Measurements from ENCODE around the gene RNU6-1. TPM values are rescaled to one million over a fixed set of nuclear protein-coding genes. Genes with fewer than 3 reads are reported as not detected.

The RNU6-1 gene
- total RNA-seq, 1 donor from 2014 or later = not detected

- H3K9me3 Mint-ChIP-seq = peaks cover 9% of the 10 kb centered on the region
- no peak overlapping the region for H3K4me3 Mint-ChIP-seq
- DNase-seq (ENCODE audit: extremely low spot score, unreplicated experiment) = no peak
- no peaks in the 10 kb centered on the region for H3K27me3 Mint-ChIP-seq
- no peaks in the 10 kb centered on the region for H3K4me1 Mint-ChIP-seq (ENCODE audit: unreplicated experiment)
- no peak for TF ChIP-seq CTCF (conservative IDR thresholded peaks at IDR 0.05)
- peaks cover 10% of the 10 kb centered on the region for H3K36me3 Mint-ChIP-seq
- H3K27ac Mint-ChIP-seq = no peak overlapping the region
These were observed 40.0 kb downstream of the RNU6-1 start for GRCh38 chr15:67799801-67800205.

GRCh38 chr15:67796196-67797127, 43.4 kb downstream of the RNU6-1 start:
- Mint-ChIP-seq H3K27me3 (no peaks in the 10 kb centered on the region), H3K9me3 (peaks cover 11% of the 10 kb centered on the region), H3K27ac (no peak overlapping the region), H3K36me3 (peaks cover 10% of the 10 kb centered on the region), H3K4me3 (no peak overlapping the region), H3K4me1 (ENCODE audit: unreplicated experiment) (peaks cover 14% of the 10 kb centered on the region)
- TF ChIP-seq CTCF (conservative IDR thresholded peaks at IDR 0.05) = no peak
- DNase-seq (ENCODE audit: extremely low spot score, unreplicated experiment) = peak; percentile 31

- Mint-ChIP-seq H3K4me1 (ENCODE audit: unreplicated experiment) (peaks cover 25% of the 10 kb centered on the region), H3K27me3 (no peaks in the 10 kb centered on the region), H3K27ac (no peak overlapping the region), H3K36me3 (peaks cover 10% of the 10 kb centered on the region), H3K4me3 (no peak overlapping the region), H3K9me3 (peaks cover 11% of the 10 kb centered on the region)
- no peak for DNase-seq (ENCODE audit: extremely low spot score, unreplicated experiment)
- no peak for TF ChIP-seq CTCF (conservative IDR thresholded peaks at IDR 0.05)
These were observed 44.8 kb downstream of the RNU6-1 start for GRCh38 chr15:67794832-67795574.

- no peaks in the 10 kb centered on the region for H3K27me3 Mint-ChIP-seq
- peaks cover 10% of the 10 kb centered on the region for H3K36me3 Mint-ChIP-seq
- no peak overlapping the region for H3K4me3 Mint-ChIP-seq
- peaks cover 25% of the 10 kb centered on the region for H3K4me1 Mint-ChIP-seq (ENCODE audit: unreplicated experiment)
- TF ChIP-seq CTCF (conservative IDR thresholded peaks at IDR 0.05) = no peak
- H3K9me3 Mint-ChIP-seq = peaks cover 11% of the 10 kb centered on the region
- no peak overlapping the region for H3K27ac Mint-ChIP-seq
- DNase-seq (ENCODE audit: extremely low spot score, unreplicated experiment) = no peak
These were observed 47.4 kb downstream of the RNU6-1 start for GRCh38 chr15:67792250-67792942.

- H3K27ac Mint-ChIP-seq = no peak overlapping the region
- H3K36me3 Mint-ChIP-seq = peaks cover 10% of the 10 kb centered on the region
- no peak for DNase-seq (ENCODE audit: extremely low spot score, unreplicated experiment)
- no peak overlapping the region for H3K4me3 Mint-ChIP-seq
- no peak for TF ChIP-seq CTCF (conservative IDR thresholded peaks at IDR 0.05)
- H3K4me1 Mint-ChIP-seq (ENCODE audit: unreplicated experiment) = peaks cover 25% of the 10 kb centered on the region
- H3K9me3 Mint-ChIP-seq = peaks cover 11% of the 10 kb centered on the region
- H3K27me3 Mint-ChIP-seq = peaks cover under 1% of the 10 kb centered on the region
These were observed 49.1 kb downstream of the RNU6-1 start for GRCh38 chr15:67790610-67791319.

All from type B pancreatic cell (in vitro differentiated cells).